GM18867 (cell line): ENCODE results near the gene DAND5.
"Not testable (repeated sequence)": the region's sequence is repeated elsewhere in the genome, so short reads cannot be mapped to it uniquely, and the experiment has no call there.

Source experiments
- ATAC-seq: cut with Tn5 transposase; IDR thresholded peaks from one replicate; pipeline ENCODE4 v1.9.1; 2021; ENCODE audit warnings: mild to moderate bottlenecking, moderate library complexity; ENCODE audit not compliant: unreplicated experiment

Gene DAND5

GRCh38 chr19:12965017-12965811 lies 4.2 kb upstream of the DAND5 start:
- peak; percentile 66 for ATAC-seq

GRCh38 chr19:12965812-12966135 lies 3.6 kb upstream of the DAND5 start:
- no peak for ATAC-seq

DNA sequence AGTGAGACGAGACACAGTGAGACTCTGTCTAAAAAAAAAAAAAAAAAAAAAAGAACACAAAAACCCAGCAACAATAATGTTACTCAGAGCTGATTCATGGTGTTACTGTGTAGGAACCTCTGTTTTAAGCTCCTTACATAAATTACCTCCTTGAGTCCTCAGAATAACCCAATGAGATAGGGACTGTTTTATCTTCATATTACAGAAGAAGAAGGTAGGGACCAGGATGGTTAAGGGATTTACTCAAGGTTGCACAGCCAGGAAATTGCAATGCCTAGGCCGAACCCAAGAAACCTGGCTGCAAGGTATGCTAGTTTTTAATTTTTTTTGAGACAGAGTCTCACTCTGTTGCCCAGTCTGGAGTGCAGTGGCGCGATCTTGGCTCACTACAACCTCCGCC lies 1.5 kb upstream of the DAND5 start:
- no peak for ATAC-seq

DNA sequence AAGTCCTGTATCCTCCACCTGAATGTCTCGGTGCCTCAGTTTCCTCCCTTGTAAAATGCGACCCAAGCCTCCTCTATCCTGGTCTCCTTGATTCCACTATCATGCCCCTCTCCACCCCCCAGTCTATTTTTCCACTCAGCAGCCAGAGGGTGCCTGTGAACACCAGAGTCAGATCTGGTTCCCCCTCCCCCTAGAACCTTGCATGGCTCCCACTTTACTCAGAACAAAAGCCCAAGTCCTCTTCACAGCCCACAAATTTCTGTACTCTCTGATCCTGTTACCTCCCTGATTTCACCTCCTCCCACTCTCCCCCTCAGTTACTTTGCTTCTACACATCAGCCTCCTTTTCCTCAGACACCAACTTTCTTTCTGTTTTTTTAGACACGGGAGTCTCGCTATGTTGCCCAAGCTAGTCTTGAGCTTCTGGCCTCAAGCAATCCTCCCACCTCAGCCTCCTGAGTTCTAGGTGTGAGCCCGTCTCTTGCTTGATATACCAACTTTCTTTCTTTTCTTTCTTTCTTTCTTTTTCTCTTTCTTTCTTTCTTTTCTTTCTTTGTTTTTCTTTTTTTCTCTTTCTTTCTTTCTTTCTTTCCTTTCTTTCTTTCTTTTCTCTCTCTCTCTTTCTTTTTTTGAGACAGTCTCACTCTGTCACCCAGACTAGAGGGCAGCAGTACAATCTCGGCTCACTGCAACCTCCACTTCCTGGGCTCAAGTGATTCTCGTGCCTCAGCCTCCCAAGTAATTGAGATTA lies 869 bp downstream of the DAND5 start:
- no peak for ATAC-seq

DNA sequence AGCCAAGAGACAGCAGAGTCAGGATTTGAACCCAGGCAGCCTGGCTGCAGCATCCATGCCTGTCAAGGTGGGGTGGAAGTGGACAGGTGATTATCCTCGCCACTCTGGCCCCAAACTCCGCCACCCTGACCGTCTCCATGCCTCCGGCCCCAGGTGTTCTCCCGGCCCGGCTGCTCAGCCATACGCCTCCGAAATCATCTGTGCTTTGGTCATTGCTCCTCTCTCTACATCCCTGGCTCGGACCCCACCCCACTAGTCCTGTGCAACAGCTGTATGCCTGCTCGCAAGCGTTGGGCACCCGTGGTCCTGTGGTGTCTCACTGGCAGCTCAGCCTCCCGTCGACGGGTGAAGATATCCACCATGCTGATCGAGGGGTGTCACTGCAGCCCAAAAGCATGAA lies 3.9 kb downstream of the DAND5 start:
- no peak for ATAC-seq

- ATAC-seq = no peak
These were observed 5.2 kb downstream of the DAND5 start for GRCh38 chr19:12974301-12975220.

GRCh38 chr19:12975221-12975741 lies 5.9 kb downstream of the DAND5 start:
- ATAC-seq = no peak

DNA sequence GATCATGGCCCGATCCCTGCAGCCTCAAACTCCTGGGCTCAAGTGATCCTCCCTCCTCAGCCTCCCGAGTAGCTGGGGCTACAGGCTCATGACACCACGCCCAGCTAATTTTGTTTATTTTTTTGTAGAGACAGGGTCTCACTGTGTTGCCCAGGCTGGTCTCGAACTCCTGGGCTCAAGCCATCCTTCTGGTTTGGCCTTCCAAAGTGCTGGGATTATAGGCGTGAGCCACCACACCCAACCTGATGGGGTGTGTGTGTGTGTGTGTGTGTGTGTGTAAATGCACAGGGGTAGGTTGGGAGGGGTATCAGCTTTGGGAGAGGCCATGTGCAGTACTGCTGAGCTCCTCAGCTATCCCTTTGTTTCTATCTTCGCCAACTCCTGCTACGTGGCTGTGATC lies 6.7 kb downstream of the DAND5 start:
- ATAC-seq = not testable (repeated sequence)

DNA sequence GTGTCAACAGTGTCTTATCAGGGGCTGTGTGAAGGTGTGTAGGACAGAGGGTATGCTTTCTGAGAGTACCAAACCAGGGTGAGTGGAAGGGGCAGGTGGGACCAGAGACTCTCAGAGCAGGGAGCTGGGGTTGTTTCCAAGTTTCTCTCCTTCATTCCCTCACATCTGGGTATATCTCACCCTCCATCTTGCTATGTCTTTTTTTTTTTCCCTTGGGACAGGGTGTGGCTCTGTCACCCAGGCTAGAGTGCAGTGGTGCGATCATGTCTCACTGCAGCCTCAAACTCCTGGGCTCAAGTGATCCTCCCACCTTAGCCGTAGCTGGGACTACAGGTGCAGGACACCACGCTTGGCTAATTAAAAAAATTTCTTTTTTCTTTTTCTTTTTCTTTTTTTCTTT lies 10.6 kb downstream of the DAND5 start:
- no peak for ATAC-seq

GRCh38 chr19:12982648-12983047 lies 13.3 kb downstream of the DAND5 start:
- ATAC-seq = no peak

- ATAC-seq = no peak
These were observed 13.7 kb downstream of the DAND5 start for GRCh38 chr19:12983091-12983490.

GRCh38 chr19:12983542-12984142 lies 14.3 kb downstream of the DAND5 start:
- ATAC-seq = peak; percentile 57

DNA sequence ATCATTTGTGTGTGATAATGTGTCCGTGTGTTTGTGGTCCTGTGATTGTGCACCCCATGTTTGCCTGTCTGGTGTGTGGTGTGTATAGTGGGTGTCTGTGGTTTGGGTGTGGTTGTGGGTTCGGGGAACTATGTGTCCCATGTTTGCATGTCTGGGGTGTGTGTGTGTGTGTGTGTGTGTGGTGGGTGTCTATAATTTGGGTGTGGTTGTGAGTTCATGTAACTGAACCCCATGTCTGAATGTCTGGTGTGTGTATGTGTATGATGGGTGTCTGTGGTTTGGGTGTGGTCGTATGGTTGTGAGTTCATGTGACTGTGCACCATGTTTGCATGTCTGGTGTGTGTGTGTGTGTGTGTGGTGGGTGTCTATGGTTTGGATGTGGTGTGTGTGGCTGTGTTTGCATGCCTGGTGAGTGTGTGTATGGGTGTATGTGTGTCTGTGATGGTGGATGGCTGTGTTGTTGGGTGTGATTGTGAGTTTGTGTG lies 14.8 kb downstream of the DAND5 start:
- no peak for ATAC-seq

DNA sequence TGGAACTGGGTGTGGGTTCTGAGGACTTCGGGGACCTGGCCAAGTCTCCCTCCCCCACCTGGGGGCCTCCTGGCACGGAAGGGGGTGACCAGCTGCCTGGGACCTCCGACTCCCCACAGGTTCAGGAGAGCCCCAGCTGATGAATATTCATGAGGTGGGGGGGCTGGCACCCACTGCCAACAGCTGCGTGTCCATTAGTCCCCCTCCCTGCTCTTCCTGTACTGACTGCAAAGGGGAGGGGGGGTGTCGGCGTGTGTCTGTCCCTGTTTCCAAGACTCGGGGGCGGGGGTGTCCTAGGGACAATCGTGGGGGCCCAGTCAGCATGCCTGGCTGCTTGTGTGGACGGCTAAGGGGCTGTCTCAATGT lies 15.3 kb downstream of the DAND5 start:
- ATAC-seq = no peak

- peak; percentile 48 for ATAC-seq
These were observed 15.8 kb downstream of the DAND5 start for GRCh38 chr19:12985049-12985776.

GRCh38 chr19:12986726-12987125 lies 17.4 kb downstream of the DAND5 start:
- no peak for ATAC-seq

GRCh38 chr19:12987190-12987589 lies 17.8 kb downstream of the DAND5 start:
- ATAC-seq = no peak

DNA sequence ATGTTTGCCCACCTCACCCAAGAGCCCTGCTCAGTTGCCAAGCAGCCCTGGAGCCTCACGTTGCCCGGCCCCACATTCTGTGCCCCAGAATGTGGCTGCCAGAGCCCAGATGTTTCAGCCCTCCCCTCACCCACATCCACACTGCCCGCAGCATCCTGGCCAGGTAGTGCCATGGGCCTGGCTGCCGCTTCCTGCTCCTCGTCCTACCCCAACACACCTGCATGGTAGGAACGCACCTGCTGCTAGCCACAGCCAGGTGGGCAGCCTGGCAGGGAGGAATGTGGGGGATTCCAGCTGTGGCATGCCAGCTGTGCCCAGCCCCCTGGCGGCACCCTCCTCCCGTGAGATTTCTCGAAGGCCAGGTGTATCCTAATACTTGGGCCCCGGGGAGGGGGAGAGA lies 18.4 kb downstream of the DAND5 start:
- no peak for ATAC-seq

GRCh38 chr19:12990431-12990830 lies 21.1 kb downstream of the DAND5 start:
- no peak for ATAC-seq

- ATAC-seq = no peak
These were observed 21.5 kb downstream of the DAND5 start for GRCh38 chr19:12990853-12991252.
